ENCODE results near the gene CACNA1I. TPM values are rescaled to one million over a fixed set of nuclear protein-coding genes. Genes with fewer than 3 reads are reported as not detected.

The CACNA1I gene
- polyA plus RNA-seq, 1 donor from 2014 or later = 0.04 TPM

DNA sequence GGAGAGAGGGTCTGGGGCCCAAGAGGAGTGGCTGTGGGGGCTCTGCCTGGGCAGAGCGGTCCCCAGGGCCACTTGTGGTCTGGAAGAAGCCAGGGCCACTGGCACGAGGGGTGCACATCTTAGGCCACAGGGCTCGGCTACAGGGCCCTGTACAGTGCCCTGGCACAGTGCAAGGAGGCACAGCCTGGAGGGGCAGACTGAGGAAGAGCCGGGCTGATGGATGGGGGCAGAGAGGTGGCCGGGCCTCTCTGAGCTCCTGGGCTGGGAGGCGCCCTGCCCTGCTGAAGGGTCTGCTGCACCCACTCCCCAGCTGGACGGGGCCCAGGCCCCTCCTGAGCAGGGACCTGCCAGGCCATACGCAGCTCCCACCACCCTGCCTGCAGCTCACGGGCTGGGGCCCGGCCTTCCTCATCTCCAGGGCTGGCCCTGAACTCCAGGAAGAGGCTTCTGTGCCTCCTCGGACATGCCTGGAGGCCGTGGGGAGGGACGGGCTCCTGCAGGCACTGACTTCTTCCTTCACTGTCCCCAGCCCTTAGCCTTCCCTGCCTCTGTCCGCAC lies 123.5 kb downstream of the CACNA1I start:
- Mint-ChIP-seq H3K9me3 (no peaks in the 10 kb centered on the region), H3K36me3 (peaks cover 2% of the 10 kb centered on the region), H3K27ac (no peak overlapping the region), H3K27me3 (peaks cover 30% of the 10 kb centered on the region), H3K4me1 (peaks cover 0 to 6% (median 3%) of the 10 kb centered on the region in 3 donors), H3K4me3 (no peak overlapping the region)

DNA sequence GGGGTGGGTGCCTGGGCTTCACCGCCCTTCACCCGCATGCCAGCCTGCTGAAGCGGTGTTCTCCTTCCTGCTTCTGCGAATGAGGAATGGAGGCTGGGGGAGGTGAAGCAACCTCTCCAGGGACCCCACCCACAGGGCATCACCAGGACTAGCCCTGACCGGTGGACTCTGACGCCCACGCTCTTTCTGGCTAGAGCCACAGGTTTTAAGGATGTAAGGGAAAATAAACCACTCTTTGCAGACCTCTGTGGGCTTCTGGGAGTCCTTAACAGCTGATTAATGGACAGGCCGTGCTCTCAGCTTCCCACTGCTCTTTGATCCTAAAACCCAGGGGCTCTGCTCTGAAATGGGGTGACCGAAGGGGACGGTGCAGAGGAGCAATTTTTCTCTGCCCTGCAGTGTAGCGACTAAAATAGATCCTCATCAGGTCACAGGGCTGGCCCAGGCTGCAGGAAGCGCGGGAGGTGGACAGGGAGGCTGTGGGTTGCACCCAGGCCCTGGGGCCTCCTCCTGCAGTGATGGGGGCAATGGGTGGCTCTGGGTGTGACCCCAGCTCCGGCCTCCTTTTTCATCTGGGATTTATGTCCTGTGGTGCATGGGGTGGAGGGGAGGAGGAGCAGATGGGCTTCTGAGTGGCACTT lies 127.4 kb downstream of the CACNA1I start:
- no peaks in the 10 kb centered on the region for H3K9me3 Mint-ChIP-seq
- H3K27ac Mint-ChIP-seq = no peak overlapping the region
- H3K27me3 Mint-ChIP-seq = peaks cover 14% of the 10 kb centered on the region
- H3K36me3 Mint-ChIP-seq = no peaks in the 10 kb centered on the region
- peaks cover 0 to 3% (median 0%) of the 10 kb centered on the region in 3 donors for H3K4me1 Mint-ChIP-seq
- H3K4me3 Mint-ChIP-seq = no peak overlapping the region

DNA sequence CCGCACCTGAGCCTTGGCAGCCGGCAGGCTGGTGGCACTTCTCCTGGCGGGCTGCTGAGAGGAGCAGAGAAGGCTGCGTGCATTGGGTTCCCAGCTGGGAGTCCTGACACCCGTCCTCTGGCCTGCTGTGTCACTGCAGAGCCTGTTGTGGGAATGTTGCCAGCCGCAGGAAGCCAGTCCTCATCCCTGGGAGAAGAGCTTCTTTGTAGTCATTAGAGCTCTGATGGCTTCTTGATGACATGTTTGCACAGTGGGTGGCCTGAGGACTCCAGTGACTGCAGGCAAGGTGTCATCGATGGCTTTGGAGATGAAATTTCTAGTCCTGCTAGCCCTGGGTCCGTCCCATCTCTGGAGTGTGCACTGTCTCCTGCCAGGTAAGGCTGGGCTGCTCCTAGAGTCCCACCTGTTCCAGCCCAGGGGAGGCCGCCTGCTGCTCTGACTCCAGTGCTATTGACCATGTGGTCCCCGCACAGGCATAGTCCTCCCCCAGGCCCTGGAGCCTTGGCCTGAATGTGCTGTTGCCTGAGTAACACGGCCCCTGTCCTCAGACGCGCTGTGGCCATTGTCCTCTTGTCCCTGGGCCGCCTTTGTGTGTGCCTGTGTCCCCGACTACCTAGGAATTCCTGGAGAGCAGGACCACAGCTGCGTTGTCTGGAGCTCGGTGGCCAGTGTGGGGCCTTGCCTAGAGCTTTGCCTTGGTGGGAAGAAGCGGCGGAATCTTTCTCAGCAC lies 129.2 kb downstream of the CACNA1I start:
- Mint-ChIP-seq H3K9me3 (no peaks in the 10 kb centered on the region), H3K4me1 (no peaks in the 10 kb centered on the region), H3K27me3 (peaks cover 9% of the 10 kb centered on the region), H3K4me3 (no peak overlapping the region), H3K36me3 (no peaks in the 10 kb centered on the region), H3K27ac (no peak overlapping the region)

DNA sequence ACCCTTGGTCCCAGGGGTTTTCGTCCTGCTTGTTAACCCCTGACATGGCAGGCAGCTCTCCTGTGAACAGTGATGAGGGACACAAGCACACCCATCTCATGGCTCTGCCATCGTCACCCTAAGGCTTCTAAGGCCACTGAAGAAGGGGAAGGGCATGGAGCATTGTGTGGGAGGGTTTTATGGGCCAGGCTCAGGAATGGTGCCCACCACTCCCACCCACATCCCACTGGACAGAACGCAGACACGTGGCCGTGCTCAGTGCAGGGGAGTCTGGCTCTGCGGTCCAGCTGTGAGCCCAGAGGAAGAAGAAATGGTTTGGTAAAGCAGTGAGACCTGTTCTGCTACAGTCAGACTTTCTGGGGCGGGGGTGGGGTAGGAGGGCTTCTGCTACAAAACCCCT lies 130.0 kb downstream of the CACNA1I start:
- Mint-ChIP-seq H3K27ac (no peak overlapping the region), H3K4me3 (no peak overlapping the region), H3K9me3 (no peaks in the 10 kb centered on the region), H3K27me3 (peaks cover 6% of the 10 kb centered on the region), H3K36me3 (no peaks in the 10 kb centered on the region), H3K4me1 (no peaks in the 10 kb centered on the region)

DNA sequence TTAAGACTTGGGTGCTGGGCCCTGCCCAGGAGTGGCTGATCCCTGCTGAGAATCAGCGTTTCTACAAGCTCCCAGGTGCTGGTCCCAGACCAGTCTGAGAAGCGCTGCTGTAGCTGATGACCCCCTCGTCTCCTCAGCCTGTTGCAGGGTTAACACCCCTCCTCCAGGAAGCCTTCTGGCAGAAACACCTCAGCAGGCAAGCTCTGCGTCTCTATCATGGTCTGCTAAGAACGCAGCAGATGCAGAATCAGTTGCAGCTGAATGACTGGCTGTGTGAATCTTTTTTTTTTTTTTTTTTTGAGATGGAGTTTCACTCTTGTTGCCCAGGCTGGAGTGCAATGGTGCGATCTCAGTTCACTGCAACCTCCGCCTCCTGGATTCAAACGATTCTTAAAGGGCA lies 132.5 kb downstream of the CACNA1I start:
- no peaks in the 10 kb centered on the region for H3K9me3 Mint-ChIP-seq
- H3K4me3 Mint-ChIP-seq = no peak overlapping the region
- H3K36me3 Mint-ChIP-seq = no peaks in the 10 kb centered on the region
- no peak overlapping the region for H3K27ac Mint-ChIP-seq
- no peaks in the 10 kb centered on the region for H3K4me1 Mint-ChIP-seq
- peaks cover 11% of the 10 kb centered on the region for H3K27me3 Mint-ChIP-seq

DNA sequence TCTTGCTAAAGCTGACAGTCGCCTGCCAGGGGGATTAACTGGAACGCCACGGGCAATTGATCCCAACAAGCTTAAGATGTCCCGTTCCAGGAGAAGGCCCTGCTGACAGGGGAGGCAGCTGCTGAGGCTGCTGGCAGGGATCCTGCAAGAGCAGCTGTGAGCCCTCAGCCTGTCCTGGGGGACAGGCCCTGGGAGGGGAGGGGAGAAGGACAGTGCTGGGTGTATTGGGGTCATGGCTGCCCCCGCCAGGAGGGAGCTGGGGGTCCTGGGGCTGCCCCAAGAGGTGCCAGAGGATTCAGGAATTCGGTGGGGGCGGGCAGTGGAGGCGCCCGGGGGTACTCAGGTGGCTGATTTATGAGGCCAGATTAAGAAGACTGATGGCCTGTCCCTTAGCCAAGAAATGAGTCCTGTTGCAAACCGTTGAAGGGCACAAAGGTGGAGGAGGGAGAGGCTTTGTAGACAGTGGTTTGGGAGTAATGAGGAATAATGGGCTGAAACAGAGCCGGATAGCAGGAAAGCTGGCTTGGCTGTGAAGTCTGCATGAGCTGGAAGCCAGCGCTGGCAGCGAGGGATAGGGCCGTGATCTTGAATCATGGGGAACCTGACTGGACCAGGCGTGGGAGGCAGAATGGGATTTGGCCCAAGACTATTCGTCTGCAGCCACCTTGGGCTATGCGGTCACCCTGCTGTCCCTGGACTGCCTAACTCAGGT lies 133.5 kb downstream of the CACNA1I start:
- no peak overlapping the region for H3K27ac Mint-ChIP-seq

DNA sequence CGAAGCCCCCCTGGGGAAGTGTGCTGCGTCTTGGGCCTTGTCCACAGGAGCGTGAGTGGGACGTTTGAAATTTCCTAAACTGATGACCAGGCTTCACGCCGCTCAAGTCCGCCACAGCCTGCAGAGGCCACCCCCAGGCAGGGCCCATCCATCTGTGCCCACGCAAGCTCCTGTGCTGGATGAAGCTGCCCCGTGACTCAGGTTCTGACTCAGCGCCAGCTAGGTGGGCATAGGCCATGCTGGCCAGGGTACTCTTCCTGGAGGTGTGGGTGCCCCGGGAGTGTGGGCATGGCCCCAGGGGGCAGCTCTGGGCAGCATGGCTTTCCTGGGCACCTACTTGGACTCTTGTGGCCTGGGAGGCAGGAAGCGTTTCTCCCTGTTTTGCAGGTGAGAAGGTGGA lies 134.8 kb downstream of the CACNA1I start:
- Mint-ChIP-seq H3K27me3 (peaks cover 12% of the 10 kb centered on the region), H3K4me1 (peaks cover 0 to 2% (median 0%) of the 10 kb centered on the region in 3 donors), H3K9me3 (no peaks in the 10 kb centered on the region), H3K4me3 (no peak overlapping the region), H3K27ac (no peak overlapping the region), H3K36me3 (peaks cover 1% of the 10 kb centered on the region)

More for the DNA sequence above, 133.5 kb downstream of the CACNA1I start:
- Mint-ChIP-seq H3K27me3 (peaks cover 11% of the 10 kb centered on the region), H3K9me3 (no peaks in the 10 kb centered on the region), H3K4me3 (no peak overlapping the region), H3K36me3 (peaks cover 1% of the 10 kb centered on the region), H3K4me1 (no peaks in the 10 kb centered on the region)

DNA sequence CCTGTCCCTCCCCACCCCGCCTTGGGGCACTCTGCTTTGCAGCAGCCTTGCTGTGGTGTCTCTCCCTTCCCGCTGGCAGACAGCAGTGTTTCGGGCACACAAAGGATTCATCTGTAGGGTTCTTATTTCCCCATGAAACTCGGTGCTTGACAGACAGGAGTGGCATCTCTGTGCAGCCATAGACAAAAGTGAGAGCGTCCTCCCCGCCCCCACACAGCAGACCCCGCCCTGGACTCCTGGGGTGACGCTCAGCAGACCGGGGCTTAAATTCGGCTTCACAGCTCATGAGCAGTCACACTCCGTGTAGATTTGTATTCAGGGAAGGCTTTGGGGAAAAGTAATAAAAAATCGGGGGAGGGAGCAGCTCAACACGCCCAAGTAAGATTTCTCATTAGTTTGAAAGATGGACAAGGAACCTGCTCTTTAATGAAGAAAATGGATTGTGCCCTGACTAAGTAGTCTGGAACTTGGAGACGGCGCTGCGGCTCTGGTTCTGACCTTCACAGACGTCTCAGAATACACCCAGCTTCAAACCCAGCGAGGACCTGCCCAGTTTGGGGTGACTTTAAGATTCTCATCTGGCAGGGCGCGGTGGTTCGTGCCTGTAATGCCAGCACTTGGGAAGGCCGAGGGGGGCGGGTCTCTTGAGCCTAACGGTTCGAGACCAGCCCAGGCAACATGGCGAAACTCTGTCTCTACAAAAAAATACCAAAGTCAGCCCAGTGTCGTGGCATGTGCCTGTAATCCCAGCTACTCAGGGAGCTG lies 136.0 kb downstream of the CACNA1I start:
- H3K4me3 Mint-ChIP-seq = no peak overlapping the region
- peaks cover 0 to 2% (median 0%) of the 10 kb centered on the region in 3 donors for H3K4me1 Mint-ChIP-seq
- no peaks in the 10 kb centered on the region for H3K9me3 Mint-ChIP-seq
- H3K27ac Mint-ChIP-seq = no peak overlapping the region
- peaks cover 1% of the 10 kb centered on the region for H3K36me3 Mint-ChIP-seq
- H3K27me3 Mint-ChIP-seq = peaks cover 15% of the 10 kb centered on the region

DNA sequence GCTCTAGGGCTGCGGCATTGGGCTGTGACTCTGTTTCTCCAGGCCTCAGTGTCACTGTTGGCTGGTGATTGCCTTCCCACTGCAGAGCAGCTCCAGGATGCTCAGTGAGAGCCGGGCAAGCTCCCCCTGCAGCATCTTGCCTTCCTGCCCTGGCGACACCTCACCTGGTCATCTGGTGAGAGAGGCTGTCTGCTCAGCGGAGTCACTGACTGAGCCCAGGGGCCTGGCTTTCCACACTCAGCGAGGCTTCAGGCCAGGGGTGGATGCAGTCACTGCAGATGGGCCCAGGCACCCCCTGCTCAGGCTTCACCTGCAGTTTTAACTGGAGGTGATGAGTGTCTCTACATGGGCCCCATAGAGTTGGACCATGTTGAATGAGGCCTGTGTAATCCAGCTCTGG lies 136.8 kb downstream of the CACNA1I start:
- H3K27ac Mint-ChIP-seq = no peak overlapping the region
- H3K4me1 Mint-ChIP-seq = peaks cover 0 to 2% (median 0%) of the 10 kb centered on the region in 3 donors
- H3K4me3 Mint-ChIP-seq = no peak overlapping the region
- peaks cover 1% of the 10 kb centered on the region for H3K36me3 Mint-ChIP-seq
- H3K27me3 Mint-ChIP-seq = peaks cover 15% of the 10 kb centered on the region
- H3K9me3 Mint-ChIP-seq = no peaks in the 10 kb centered on the region

DNA sequence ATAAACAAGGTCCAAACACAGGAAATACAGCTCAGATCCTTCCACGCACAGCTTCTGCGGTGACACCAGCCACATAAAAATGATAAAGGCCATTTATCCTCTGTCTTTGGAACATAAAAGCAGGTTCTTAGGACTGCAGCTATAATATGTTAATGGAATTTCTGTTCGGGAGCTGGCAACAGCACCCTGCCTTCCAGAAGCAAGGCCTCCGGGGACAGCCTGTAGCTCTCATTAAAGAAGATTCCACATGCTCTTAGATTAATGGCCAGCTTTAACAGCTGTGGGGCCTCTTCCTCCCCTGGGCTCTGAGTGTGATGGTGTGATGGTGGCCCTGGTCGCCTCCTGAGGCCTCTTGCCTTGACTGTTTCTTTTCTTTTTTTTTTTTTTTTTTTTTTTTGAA lies 137.3 kb downstream of the CACNA1I start:
- Mint-ChIP-seq H3K27me3 (peaks cover 15% of the 10 kb centered on the region), H3K4me3 (no peak overlapping the region), H3K36me3 (peaks cover 1% of the 10 kb centered on the region), H3K27ac (no peak overlapping the region), H3K9me3 (no peaks in the 10 kb centered on the region), H3K4me1 (peaks cover 2% of the 10 kb centered on the region in 3 donors)

DNA sequence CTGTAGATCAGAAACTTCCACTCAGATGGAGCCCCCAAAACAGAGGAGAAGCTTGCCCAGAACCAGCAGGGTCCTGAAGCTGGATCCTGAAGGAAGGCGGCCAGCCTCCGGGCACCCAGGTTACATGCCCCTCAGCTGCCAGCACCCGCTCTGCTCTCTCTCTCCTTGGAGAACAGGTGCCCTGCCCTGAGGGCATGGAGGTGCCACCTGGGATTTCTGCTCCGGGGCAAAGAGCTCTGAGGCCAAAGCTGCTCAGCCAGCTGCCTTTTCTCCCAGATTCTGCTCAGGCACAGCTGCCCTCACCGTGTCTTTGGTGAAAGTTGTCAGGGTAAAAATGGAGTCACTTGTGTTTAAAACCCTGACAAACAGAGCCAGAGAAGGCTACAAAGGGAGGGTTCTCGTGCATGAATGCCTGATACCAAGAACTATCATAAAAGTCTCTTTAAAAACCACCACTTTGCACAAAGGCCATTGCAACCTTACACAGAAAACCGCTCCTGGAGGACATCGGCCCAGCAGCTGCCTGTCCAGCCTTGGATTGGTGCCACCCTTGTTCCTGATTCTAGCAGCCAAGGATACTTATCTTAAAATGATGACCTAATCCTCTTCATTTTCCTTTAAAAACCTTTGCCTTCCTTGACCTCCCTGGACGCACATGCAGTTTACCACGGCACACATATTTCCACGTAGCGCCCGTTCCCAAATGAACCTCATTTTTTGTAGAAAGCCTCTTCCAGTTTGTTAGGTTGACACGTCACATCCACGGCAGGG lies 140.0 kb downstream of the CACNA1I start:
- Mint-ChIP-seq H3K4me1 (peaks cover 5 to 8% (median 7%) of the 10 kb centered on the region in 3 donors), H3K27ac (no peak overlapping the region), H3K4me3 (no peak overlapping the region), H3K9me3 (no peaks in the 10 kb centered on the region), H3K27me3 (peaks cover 15% of the 10 kb centered on the region), H3K36me3 (peaks cover 1% of the 10 kb centered on the region)

DNA sequence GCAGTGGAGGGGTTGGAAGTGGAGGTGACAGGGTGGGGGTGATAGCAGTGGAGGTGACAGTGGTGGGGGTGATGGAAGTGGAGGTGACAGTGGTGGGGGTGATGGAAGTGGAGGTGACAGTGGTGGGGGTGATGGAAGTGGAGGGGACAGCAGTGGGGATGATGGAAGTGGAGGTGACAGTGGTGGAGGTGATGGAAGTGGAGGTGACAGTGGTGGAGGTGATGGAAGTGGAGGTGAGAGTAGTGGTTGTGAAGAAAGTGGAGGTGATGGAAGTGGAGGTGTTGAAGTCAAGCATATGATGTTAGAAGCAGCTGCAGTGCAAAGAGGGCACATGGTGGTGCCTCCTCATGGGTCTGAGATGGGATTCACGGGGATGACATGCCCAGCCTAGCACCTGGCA lies 141.5 kb downstream of the CACNA1I start:
- H3K9me3 Mint-ChIP-seq = no peaks in the 10 kb centered on the region
- H3K27me3 Mint-ChIP-seq = peaks cover 11% of the 10 kb centered on the region
- peaks cover 1% of the 10 kb centered on the region for H3K36me3 Mint-ChIP-seq
- H3K4me3 Mint-ChIP-seq = no peak overlapping the region
- H3K27ac Mint-ChIP-seq = no peak overlapping the region
- H3K4me1 Mint-ChIP-seq = peaks cover 5 to 8% (median 7%) of the 10 kb centered on the region in 3 donors

DNA sequence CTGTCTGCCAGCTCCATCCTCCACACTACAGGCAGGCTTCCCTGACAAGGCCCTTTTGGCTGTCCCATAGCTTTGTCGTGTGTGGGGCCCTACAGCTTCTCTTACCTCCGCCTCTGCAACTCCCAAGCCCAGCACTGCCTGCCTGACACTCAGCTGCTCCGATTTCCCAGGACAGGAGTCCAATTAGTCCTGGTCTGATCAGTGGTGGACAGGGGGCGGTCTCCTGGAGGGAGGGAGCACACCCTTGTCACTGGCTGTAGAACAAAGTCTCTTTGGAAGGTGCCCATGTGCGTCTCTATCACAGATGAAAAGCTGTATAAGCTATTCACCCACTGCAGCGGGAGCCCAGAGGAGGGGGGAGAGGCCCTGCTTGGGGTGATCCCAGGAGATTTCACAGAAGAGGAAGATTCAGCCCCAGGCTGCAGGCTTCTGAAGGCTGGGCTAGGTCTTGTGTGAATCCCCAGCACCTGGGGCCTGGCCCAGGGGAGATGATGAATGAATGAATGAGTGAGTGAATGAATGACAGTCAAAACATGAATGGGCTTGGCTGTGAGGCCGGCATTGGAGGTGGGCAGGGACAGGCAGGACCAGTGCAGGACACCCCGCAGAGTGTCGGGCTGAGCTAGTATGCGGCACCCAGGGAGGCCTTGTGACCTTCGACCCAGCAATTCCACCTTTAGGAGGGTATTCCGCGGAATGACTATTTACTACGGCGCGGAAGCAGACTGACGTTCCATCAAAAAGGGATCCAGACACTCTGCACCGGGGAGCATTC lies 142.4 kb downstream of the CACNA1I start:
- peaks cover 11% of the 10 kb centered on the region for H3K27me3 Mint-ChIP-seq
- H3K27ac Mint-ChIP-seq = no peak overlapping the region
- H3K36me3 Mint-ChIP-seq = peaks cover 1% of the 10 kb centered on the region
- peaks cover 5 to 8% (median 7%) of the 10 kb centered on the region in 3 donors for H3K4me1 Mint-ChIP-seq
- peak overlapping the region in 1 of 4 donors; percentile 27 for H3K4me3 Mint-ChIP-seq
- H3K9me3 Mint-ChIP-seq = no peaks in the 10 kb centered on the region
